DMS153 treated with DMSO at 0.1 percent for 48 hours (cell line): ENCODE data around the gene APOBEC3G.

ENCODE experiments used
- DNase-seq: peaks from one replicate; lab custom pipeline; 2025; ENCODE audit not compliant: unreplicated experiment; lab: John Stamatoyannopoulos, UW

Gene APOBEC3G

GRCh38 chr22:39120983-39121382 lies 43.9 kb downstream of the APOBEC3G start:
- DNase-seq, result no peak

GRCh38 chr22:39122772-39123470 lies 45.8 kb downstream of the APOBEC3G start:
- DNase-seq, result no peak

DNA sequence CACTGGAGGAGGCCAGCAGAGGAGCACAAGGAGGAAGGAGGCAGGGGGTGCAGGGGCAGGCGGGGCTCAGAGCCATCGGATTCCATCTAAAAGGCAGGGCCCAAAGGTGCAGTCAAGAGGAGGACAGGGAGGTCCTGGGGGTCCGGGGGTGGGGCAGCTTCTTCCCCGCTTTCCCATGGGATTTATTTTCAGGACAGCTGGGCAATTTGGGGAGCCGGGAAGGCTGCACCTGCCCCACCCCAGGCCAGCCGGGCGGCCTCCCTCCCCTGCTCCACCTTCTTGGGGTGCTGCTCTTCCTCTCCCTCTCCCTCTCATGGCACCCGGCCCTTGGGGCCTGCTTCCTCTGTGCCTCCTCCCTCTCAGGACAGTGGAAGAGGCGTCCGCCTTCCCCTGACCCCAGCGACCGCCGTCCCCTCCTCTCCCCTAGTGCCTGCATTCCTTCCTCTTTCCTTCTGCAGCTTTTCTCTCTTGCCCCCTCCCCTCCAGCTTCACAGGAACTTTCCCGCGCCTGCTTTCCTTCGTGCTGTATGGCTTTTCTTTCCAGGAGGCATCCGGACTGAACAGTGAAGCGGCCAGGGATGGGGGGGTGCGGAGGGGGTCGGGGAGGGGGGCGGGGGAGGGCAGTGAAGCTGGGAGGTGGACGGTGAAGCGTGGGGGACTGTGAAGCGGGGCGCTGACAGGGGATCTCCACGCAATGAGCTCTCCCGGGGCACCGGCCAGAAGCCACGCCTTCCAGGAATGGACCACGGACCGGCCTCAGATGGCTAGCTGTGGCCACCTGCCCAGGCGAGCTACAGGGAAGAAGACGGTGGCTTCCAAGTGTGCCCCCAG lies 46.9 kb downstream of the APOBEC3G start:
- no peak for DNase-seq

DNA sequence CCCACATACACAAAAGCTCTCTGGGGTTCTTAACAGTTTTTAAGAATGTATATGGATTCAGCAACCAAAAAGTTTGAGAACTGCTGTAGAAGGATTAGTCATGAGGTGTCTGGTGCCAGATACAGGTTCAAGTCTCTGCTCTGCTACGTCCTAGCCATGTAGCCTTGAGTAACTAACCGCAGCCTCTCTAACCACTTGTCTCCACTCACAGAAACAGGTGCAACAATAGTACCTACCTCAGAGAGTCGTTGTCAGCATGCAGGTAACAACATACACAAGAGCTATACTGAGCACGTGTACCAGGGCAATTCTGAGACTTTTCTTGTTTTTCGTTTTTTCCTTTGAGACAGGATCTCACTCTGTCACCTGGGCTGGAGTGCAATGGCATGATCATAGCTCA lies 48.5 kb downstream of the APOBEC3G start:
- no peak for DNase-seq

GRCh38 chr22:39128508-39128907 lies 51.4 kb downstream of the APOBEC3G start:
- DNase-seq, result no peak

GRCh38 chr22:39129081-39129480 lies 52.0 kb downstream of the APOBEC3G start:
- DNase-seq, result no peak

- no peak for DNase-seq
Observed at GRCh38 chr22:39129746-39130145, 52.7 kb downstream of the APOBEC3G start.

- no peak for DNase-seq
Observed at GRCh38 chr22:39130152-39130704, 53.2 kb downstream of the APOBEC3G start.

DNA sequence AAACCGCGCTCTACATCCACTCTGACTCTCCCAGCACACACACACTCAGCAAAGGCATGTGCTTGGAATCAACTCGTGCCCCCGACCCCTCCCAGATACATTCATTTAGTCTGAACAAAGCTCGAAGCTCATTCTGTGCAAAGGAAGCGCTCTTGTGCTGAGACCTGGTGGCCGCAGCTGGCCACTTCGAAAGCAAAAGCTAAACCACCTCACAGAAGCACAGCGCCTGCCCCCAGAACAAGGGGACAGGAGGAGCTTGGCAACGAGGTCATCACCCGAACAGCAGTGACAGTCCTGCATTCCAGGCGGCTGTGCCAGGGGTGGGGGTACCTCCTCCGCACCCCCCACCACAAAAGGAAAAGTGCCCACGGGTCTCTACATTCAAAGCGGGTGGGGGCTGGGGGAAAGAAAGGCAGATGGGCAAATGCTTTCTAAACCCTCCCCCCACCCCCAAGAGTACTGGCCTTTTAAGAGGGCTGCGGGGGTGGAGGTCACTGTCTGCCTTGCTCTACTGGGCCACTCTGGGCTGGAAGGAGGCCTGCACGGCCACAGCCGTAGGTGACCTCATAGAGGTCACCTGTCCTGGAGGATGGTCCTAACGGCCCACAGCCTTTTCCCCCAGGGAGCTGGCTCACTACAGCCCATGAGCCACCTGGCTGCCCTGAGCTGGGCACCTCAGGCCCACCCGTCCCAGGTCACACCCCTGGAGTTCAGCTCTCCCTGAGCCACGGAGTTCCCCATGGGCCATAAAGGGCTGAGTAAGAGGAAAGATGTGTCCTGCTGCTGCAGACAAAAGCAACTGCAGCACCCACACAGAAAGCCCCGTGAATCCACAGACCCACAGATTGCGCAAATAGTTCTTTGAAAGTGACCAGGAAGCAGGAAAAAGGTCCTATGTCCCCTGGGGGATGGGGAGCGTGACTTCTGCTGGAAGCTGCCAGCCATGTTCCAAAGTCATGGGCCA lies 54.1 kb downstream of the APOBEC3G start:
- DNase-seq, result no peak

- DNase-seq, result no peak
Observed at GRCh38 chr22:39132281-39132680, 55.2 kb downstream of the APOBEC3G start.

DNA sequence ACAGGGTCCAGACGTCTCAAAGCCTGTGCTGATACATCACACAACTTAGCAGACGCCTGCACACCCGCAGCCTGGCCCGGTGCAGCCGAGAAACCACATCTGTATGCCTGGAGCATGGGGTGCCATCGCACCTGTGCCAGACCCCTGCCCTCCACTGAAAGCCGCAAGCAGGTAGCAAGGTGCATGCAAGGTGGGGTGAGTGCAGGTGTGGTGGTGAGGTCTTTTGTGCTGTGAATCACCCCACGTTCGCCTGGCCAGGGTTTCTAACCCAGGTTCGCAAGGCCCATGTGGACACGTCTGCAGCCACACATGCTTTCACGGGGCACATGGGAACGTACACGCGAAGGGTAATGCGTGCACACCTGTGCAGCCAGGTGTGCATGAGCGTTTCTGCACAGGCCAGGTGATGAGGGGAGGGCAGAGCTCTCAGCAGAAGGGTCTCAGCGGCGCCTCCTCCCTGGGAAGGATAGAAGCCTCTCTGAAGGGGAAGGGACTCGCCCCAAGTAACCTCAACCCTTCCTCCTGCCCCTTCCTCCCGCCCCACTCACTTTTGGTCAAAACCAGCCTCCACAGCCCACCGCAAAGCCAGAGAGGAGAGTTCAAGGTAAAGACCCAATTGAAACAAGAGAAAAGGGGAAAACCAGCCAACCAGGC lies 55.9 kb downstream of the APOBEC3G start:
- DNase-seq, result no peak

DNA sequence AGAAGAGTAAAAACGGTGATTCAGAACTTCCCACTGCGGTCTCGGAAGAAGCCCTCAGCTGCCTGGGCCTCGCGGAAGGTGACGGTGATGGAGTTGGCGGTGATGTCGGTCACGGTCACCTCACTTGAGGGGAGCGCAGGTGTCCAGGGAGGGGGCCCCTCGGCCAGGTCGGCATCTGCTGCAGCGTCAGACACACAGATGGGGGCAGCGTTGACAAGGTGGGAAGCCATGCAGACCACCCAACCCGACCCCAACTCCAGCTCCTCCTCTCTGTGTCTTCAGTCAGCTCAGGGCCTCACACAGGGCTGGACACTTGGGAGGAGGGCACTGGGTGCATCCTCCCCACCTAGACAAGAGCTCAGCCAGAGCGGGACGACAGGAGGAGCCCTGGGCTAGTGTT lies 56.8 kb downstream of the APOBEC3G start:
- DNase-seq, result no peak

DNA sequence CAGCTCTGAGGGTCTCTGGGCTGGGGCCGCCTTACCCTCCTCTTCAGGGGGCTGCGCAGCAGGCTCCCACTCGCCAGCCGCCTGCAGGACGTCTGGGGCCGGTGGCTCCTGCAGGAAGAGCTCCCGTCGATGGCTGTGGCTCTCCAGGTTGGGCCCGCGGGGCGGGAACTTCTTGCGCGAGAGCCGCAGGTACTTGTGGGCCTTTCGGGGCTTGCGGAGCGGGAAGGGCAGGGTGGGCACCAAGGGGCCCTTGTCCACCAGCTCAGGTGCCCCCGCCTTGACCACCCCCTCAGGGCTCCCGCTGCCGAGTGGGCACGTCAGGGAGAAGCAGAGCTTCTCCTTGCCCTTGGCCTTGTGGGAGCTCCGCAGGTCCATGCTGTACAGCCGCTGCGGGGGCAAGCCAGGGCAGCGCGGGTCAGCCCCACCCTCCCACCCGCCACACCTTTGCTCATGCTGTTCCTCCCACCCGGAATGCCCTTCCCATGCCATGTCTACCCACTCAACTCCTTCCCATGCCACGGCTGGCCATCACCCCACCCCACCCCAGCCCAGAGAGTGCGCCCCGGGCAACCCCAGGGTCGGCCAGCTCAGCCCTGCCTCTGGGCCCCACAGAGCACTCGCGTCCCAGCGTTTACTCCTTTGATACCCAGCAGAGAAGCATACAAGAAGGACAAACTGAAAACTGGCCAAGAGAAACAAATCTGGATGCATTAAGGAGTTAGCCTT lies 57.5 kb downstream of the APOBEC3G start:
- DNase-seq, result no peak

DNA sequence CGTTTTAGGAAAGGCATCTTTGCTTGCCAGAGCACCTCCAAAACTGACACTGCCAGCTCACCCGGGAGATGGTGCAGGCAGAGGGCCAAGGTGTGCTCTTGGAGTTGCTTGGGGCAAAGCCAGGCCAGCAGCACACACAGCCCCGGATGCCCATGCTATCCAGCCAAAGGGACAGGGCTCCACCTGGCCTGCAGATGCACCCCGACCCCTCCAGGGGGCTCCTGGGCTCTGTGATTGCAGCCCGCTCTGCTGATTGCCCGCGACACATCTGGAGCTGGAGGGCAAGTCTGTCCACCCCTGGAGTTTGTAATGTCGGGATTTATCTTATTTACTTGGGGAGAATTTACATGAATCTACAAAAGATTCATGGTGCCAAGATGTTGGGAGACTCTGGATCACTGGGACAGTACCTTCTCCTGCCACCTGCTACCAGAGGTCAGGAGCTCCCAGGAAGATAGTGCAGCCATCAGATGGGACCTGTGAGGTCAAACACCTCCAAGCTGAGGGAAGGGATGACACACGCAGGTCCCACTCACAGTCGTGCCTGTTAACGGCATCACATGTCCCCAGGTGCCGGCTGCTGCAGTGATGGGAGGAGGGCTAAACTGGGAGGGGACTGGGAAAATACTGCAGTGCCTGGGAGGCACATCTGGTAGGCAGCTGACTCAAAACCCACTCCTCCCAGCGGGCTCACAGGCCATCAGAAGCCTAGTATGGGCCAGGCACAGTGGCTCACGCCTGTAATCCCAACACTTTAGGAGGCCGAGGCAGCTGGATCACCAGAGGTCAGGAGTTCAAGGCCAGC lies 58.2 kb downstream of the APOBEC3G start:
- no peak for DNase-seq

GRCh38 chr22:39136317-39136716 lies 59.2 kb downstream of the APOBEC3G start:
- DNase-seq, result no peak
